ENCODE measurements around the gene PLOD3. TPM values are rescaled to one million over a fixed set of nuclear protein-coding genes. Genes with fewer than 3 reads are reported as not detected.
A peak's percentile ranks its signal among the peaks of the same experiment; 100 is the strongest.

PLOD3 gene
- total and polyA plus RNA-seq, 2 donors = 7.1 to 32.0 TPM

GRCh38 chr7:101218236-101219125, 1.1 kb upstream of the PLOD3 start:
- H3K9me3 ChIP-seq (ENCODE audit: control insufficient read depth in 2 of 2, insufficient read depth in 1 of 2, low read length in 1 of 2) = no peaks in the 10 kb centered on the region
- DNase-seq (ENCODE audit: low read depth in 6 of 9, low spot score in 9 of 9) = no peak
- peak overlapping the region in 1 of 2 donors; percentile 58 for H3K27ac ChIP-seq (ENCODE audit: low read depth in 1 of 2, low read length in 1 of 2)
- H3K36me3 ChIP-seq (ENCODE audit: control insufficient read depth in 2 of 2, insufficient read depth in 2 of 2, low read length in 1 of 2) = peaks cover 7 to 14% of the 10 kb centered on the region in 2 donors
- 12% methylated on average over 26 of the region's 26 CpGs for WGBS
- peaks cover 0 to 13% of the 10 kb centered on the region in 2 donors for H3K27me3 ChIP-seq (ENCODE audit: control insufficient read depth in 2 of 2, insufficient read depth in 1 of 2, low read length in 1 of 2)
- H3K4me1 ChIP-seq (ENCODE audit: control insufficient read depth in 2 of 2, insufficient read depth in 2 of 2, low read length in 2 of 2) = peaks cover 7 to 18% of the 10 kb centered on the region in 2 donors
- peak overlapping the region; percentile 84 to 96 for H3K4me3 ChIP-seq (ENCODE audit: low read length in 2 of 2)

DNA sequence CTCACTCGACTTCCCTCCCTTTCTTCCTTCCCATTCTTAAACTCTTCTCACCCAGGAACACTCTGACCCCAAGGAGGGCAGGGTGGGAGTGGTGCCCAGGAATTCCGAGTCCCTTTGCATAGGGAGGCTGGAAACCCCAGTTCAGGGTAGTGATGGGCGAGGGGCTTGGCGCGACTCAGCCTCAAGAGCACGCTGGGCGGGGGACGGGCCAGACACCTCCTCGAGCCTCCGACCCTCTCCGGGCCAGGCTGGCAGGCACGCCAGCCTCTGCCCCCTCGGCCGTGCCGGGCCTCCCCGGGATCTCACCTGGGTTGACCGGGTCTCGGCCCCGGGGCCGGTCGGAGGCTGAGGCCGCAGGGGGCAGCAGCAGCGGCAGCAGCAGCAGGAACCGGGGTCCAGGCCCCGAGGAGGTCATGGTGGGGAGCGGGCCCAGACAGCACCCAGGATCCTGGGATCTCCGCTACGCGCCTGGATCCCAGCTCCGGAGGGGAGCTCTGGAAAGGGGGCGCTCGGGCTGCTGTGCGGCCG, 457 bp downstream of the PLOD3 start:
- WGBS = 3% methylated on average over 34 of the region's 34 CpGs
- Histone ChIP-seq H3K27ac (ENCODE audit: low read depth in 1 of 2, low read length in 1 of 2) (no peak overlapping the region), H3K9me3 (ENCODE audit: control insufficient read depth in 2 of 2, insufficient read depth in 1 of 2, low read length in 1 of 2) (no peaks in the 10 kb centered on the region), H3K4me1 (ENCODE audit: control insufficient read depth in 2 of 2, insufficient read depth in 2 of 2, low read length in 2 of 2) (peaks cover 7 to 18% of the 10 kb centered on the region in 2 donors), H3K27me3 (ENCODE audit: control insufficient read depth in 2 of 2, insufficient read depth in 1 of 2, low read length in 1 of 2) (peaks cover 0 to 13% of the 10 kb centered on the region in 2 donors), H3K4me3 (ENCODE audit: low read length in 2 of 2) (peak overlapping the region; percentile 84 to 96), H3K36me3 (ENCODE audit: control insufficient read depth in 2 of 2, insufficient read depth in 2 of 2, low read length in 1 of 2) (peaks cover 3 to 5% of the 10 kb centered on the region in 2 donors)
- no peak for DNase-seq (ENCODE audit: low read depth in 6 of 9, low spot score in 9 of 9)

DNA sequence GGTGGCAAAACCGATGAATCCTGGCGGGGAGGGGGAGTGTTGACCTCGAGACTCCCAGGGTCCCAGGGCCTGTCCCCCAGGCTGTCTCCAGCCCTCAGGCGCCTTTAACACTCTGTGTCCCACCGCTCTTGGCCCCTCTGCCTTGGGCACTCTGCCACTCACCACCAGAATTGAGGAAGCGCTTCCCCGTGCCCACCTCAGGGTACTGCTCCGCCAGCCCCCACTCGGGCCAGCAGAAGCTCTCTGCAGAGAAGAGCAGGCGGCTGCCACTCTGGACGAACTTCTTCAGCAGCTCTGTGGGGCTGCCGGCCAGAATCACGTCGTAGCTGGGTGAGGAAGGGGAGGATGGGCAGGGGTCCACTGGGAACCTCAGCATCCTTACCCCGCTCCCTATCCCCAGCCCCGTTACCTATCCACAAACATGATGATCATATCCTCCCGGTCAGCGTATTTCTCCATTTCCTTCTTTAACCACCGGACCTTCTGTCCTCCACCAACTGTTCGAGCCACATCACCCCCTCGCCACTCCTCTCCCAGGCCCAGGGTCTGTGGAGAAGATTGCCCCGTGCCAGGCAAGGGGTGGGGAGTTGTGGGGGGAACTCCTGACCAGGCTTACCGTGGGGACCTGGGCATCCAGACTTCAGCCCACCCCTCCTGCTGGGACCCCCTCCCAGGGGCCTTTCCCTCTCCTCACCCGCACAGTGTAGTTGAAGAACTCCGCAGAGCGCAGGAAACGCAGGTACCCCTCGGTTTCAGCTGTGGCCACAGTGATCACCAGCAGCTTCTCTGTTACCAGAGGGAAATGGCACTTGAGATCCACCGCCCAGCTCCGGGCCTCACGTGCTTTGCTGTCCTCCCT, 1.2 kb downstream of the PLOD3 start:
- no peaks in the 10 kb centered on the region for H3K9me3 ChIP-seq (ENCODE audit: control insufficient read depth in 2 of 2, insufficient read depth in 1 of 2, low read length in 1 of 2)
- H3K4me3 ChIP-seq (ENCODE audit: low read length in 2 of 2) = peak overlapping the region; percentile 84 to 96
- 77% methylated on average over 31 of the region's 31 CpGs for WGBS
- H3K4me1 ChIP-seq (ENCODE audit: control insufficient read depth in 2 of 2, insufficient read depth in 2 of 2, low read length in 2 of 2) = peaks cover 7 to 18% of the 10 kb centered on the region in 2 donors
- peak in 1 of 9 donors; percentile 20 for DNase-seq (ENCODE audit: low read depth in 6 of 9, low spot score in 9 of 9)
- no peak overlapping the region for H3K27ac ChIP-seq (ENCODE audit: low read depth in 1 of 2, low read length in 1 of 2)
- H3K27me3 ChIP-seq (ENCODE audit: control insufficient read depth in 2 of 2, insufficient read depth in 1 of 2, low read length in 1 of 2) = peaks cover 0 to 13% of the 10 kb centered on the region in 2 donors
- H3K36me3 ChIP-seq (ENCODE audit: control insufficient read depth in 2 of 2, insufficient read depth in 2 of 2, low read length in 1 of 2) = peaks cover 3% of the 10 kb centered on the region in 2 donors

DNA sequence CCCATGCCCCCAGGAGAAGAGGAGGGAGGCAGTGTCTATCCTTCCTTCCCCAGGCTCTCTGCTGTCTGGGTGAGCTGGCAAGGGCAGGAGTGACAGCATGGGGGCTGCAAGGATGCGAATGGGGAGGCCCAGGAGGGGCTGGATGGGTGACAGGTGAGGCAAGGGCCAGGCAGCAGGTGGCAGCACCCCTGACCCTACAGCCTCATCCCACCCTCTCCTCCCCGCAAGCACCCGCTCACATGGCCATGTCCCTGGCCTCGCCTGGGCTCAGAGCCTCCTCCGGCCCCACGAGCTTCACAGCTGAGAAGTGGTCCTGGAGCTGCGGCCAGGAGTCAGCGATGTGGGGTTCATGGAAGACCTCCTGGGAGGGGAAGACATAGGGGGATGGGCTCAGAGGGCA, 5.4 kb downstream of the PLOD3 start:
- no peak overlapping the region for H3K4me3 ChIP-seq (ENCODE audit: low read length in 2 of 2)
- H3K36me3 ChIP-seq (ENCODE audit: control insufficient read depth in 2 of 2, insufficient read depth in 2 of 2, low read length in 1 of 2) = peaks cover 3 to 9% of the 10 kb centered on the region in 2 donors
- WGBS = 97% methylated on average over 8 of the region's 8 CpGs

GRCh38 chr7:101211501-101211900, 5.9 kb downstream of the PLOD3 start:
- 98% methylated on average over 24 of the region's 24 CpGs for WGBS
- H3K27ac ChIP-seq (ENCODE audit: low read depth in 1 of 2, low read length in 1 of 2) = no peak overlapping the region

More for the DNA sequence above, 5.4 kb downstream of the PLOD3 start:
- Histone ChIP-seq H3K4me1 (ENCODE audit: control insufficient read depth in 2 of 2, insufficient read depth in 2 of 2, low read length in 2 of 2) (peaks cover 0 to 8% of the 10 kb centered on the region in 2 donors), H3K9me3 (ENCODE audit: control insufficient read depth in 2 of 2, insufficient read depth in 1 of 2, low read length in 1 of 2) (no peaks in the 10 kb centered on the region), H3K27ac (ENCODE audit: low read depth in 1 of 2, low read length in 1 of 2) (no peak overlapping the region), H3K27me3 (ENCODE audit: control insufficient read depth in 2 of 2, insufficient read depth in 1 of 2, low read length in 1 of 2) (peaks cover 0 to 12% of the 10 kb centered on the region in 2 donors)
- no peak for DNase-seq (ENCODE audit: low read depth in 6 of 9, low spot score in 9 of 9)

GRCh38 chr7:101210143-101210542, 7.2 kb downstream of the PLOD3 start:
- WGBS = 98% methylated on average over 19 of the region's 19 CpGs
- no peak overlapping the region for H3K4me3 ChIP-seq (ENCODE audit: low read length in 2 of 2)

More at GRCh38 chr7:101211501-101211900, 5.9 kb downstream of the PLOD3 start:
- H3K4me3 ChIP-seq (ENCODE audit: low read length in 2 of 2) = no peak overlapping the region
- peaks cover 0 to 7% of the 10 kb centered on the region in 2 donors for H3K27me3 ChIP-seq (ENCODE audit: control insufficient read depth in 2 of 2, insufficient read depth in 1 of 2, low read length in 1 of 2)
- peaks cover 3 to 9% of the 10 kb centered on the region in 2 donors for H3K36me3 ChIP-seq (ENCODE audit: control insufficient read depth in 2 of 2, insufficient read depth in 2 of 2, low read length in 1 of 2)
- H3K9me3 ChIP-seq (ENCODE audit: control insufficient read depth in 2 of 2, insufficient read depth in 1 of 2, low read length in 1 of 2) = no peaks in the 10 kb centered on the region
- no peak for DNase-seq (ENCODE audit: low read depth in 6 of 9, low spot score in 9 of 9)
- H3K4me1 ChIP-seq (ENCODE audit: control insufficient read depth in 2 of 2, insufficient read depth in 2 of 2, low read length in 2 of 2) = peaks cover 0 to 3% of the 10 kb centered on the region in 2 donors

DNA sequence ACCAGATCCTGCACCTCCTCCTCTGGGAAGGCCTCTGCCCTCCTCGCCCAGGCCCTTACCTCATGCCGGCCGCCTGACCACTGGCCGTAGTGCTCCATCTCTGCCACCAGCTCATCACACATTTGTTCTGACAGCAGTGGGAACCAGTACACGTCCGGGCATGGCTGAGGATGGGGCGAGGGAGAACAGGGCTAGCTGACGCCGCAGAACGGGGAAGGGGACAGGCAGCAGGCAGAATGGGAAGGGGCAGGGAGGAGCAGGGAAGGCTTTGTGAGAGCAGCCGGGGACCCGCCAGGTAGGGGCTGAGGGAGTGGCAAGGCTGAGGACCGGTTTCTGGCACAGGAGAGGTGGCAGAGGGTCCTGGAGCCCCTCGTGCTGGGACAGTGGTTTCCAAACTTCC, 8.6 kb downstream of the PLOD3 start:
- H3K27ac ChIP-seq (ENCODE audit: low read depth in 1 of 2, low read length in 1 of 2) = no peak overlapping the region
- H3K9me3 ChIP-seq (ENCODE audit: control insufficient read depth in 2 of 2, insufficient read depth in 1 of 2, low read length in 1 of 2) = no peaks in the 10 kb centered on the region
- 94% methylated on average over 14 of the region's 14 CpGs for WGBS
- no peak for DNase-seq (ENCODE audit: low read depth in 6 of 9, low spot score in 9 of 9)
- no peaks in the 10 kb centered on the region for H3K4me1 ChIP-seq (ENCODE audit: control insufficient read depth in 2 of 2, insufficient read depth in 2 of 2, low read length in 2 of 2)
- H3K36me3 ChIP-seq (ENCODE audit: control insufficient read depth in 2 of 2, insufficient read depth in 2 of 2, low read length in 1 of 2) = peaks cover 3 to 12% of the 10 kb centered on the region in 2 donors
- H3K4me3 ChIP-seq (ENCODE audit: low read length in 2 of 2) = no peak overlapping the region
- peaks cover 0 to 6% of the 10 kb centered on the region in 2 donors for H3K27me3 ChIP-seq (ENCODE audit: control insufficient read depth in 2 of 2, insufficient read depth in 1 of 2, low read length in 1 of 2)

More at GRCh38 chr7:101210143-101210542, 7.2 kb downstream of the PLOD3 start:
- DNase-seq (ENCODE audit: low read depth in 6 of 9, low spot score in 9 of 9) = no peak
- Histone ChIP-seq H3K9me3 (ENCODE audit: control insufficient read depth in 2 of 2, insufficient read depth in 1 of 2, low read length in 1 of 2) (no peaks in the 10 kb centered on the region), H3K27me3 (ENCODE audit: control insufficient read depth in 2 of 2, insufficient read depth in 1 of 2, low read length in 1 of 2) (no peaks in the 10 kb centered on the region), H3K27ac (ENCODE audit: low read depth in 1 of 2, low read length in 1 of 2) (no peak overlapping the region), H3K36me3 (ENCODE audit: control insufficient read depth in 2 of 2, insufficient read depth in 2 of 2, low read length in 1 of 2) (peaks cover 3 to 12% of the 10 kb centered on the region in 2 donors), H3K4me1 (ENCODE audit: control insufficient read depth in 2 of 2, insufficient read depth in 2 of 2, low read length in 2 of 2) (no peaks in the 10 kb centered on the region)

DNA sequence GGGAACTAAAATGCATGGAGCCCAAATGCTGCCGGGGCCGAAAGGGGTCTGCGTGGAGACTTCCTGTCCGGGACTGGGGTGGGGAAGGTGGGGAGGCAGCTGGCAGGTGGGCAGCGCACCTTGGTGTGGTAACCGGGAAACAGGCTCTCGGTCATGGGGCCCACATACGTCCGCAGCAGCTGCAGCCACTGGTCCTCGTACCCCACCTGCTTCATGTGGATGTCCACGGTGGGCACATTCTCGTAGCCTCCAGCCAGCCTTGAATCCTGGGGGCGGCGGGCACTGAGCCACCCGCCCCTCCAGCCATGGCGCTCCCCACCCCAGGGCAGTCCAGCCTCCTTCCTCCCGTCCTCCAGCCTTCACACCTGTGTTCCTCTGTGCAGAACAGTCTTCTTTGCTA, 9.9 kb downstream of the PLOD3 start:
- Histone ChIP-seq H3K4me1 (ENCODE audit: control insufficient read depth in 2 of 2, insufficient read depth in 2 of 2, low read length in 2 of 2) (no peaks in the 10 kb centered on the region), H3K9me3 (ENCODE audit: control insufficient read depth in 2 of 2, insufficient read depth in 1 of 2, low read length in 1 of 2) (no peaks in the 10 kb centered on the region), H3K27ac (ENCODE audit: low read depth in 1 of 2, low read length in 1 of 2) (no peak overlapping the region), H3K27me3 (ENCODE audit: control insufficient read depth in 2 of 2, insufficient read depth in 1 of 2, low read length in 1 of 2) (peaks cover 13 to 19% of the 10 kb centered on the region in 2 donors), H3K36me3 (ENCODE audit: control insufficient read depth in 2 of 2, insufficient read depth in 2 of 2, low read length in 1 of 2) (peaks cover 3 to 9% of the 10 kb centered on the region in 2 donors), H3K4me3 (ENCODE audit: low read length in 2 of 2) (no peak overlapping the region)
- WGBS = 97% methylated on average over 17 of the region's 17 CpGs
- no peak for DNase-seq (ENCODE audit: low read depth in 6 of 9, low spot score in 9 of 9)
